PFSK-1 (cell line): ENCODE measurements around the gene TECTA.

Source experiments
- POLR2AphosphoS5 ChIP-seq: IDR thresholded peaks from 2 replicates; pipeline ENCODE4 v1.6.1; 2012; ENCODE audit warnings: low read depth, mild to moderate bottlenecking, control low read depth, low read length, moderate library complexity
- REST ChIP-seq, 2 experiments: IDR thresholded peaks; 2 replicates each; pipeline versions ENCODE4 v1.6.1 to v1.8.0; 2011 to 2012; ENCODE audit warnings: low read depth in 2 of 2, low read length in 2 of 2, control low read depth in 1 of 2, inconsistent platforms in 1 of 2, mild to moderate bottlenecking in 1 of 2, moderate library complexity in 1 of 2; ENCODE audit not compliant: insufficient read depth in 1 of 2
- TAF1 ChIP-seq: IDR thresholded peaks from 2 replicates; pipeline ENCODE4 v1.6.1; 2012; ENCODE audit warnings: low read length, control low read depth, borderline replicate concordance; ENCODE audit not compliant: insufficient read depth

GRCh38 chr11:121145826-121146225, 44.8 kb downstream of the TECTA start:
- TF ChIP-seq POLR2AphosphoS5 (no peak), TAF1 (no peak), REST (IDR thresholded peaks at IDR 0.05; ENCODE audit: insufficient read depth in 1 of 2, low read depth in 2 of 2, low read length in 2 of 2) (no peak)
